GM21367 (cell line): ENCODE measurements around the gene OR3A2.
"Not testable (repeated sequence)": the region's sequence is repeated elsewhere in the genome, so short reads cannot be mapped to it uniquely, and the experiment has no call there.

Experiments
- ATAC-seq: cut with Tn5 transposase; IDR thresholded peaks from one replicate; pipeline ENCODE4 v1.9.1; 2021; ENCODE audit not compliant: unreplicated experiment

OR3A2 gene

DNA sequence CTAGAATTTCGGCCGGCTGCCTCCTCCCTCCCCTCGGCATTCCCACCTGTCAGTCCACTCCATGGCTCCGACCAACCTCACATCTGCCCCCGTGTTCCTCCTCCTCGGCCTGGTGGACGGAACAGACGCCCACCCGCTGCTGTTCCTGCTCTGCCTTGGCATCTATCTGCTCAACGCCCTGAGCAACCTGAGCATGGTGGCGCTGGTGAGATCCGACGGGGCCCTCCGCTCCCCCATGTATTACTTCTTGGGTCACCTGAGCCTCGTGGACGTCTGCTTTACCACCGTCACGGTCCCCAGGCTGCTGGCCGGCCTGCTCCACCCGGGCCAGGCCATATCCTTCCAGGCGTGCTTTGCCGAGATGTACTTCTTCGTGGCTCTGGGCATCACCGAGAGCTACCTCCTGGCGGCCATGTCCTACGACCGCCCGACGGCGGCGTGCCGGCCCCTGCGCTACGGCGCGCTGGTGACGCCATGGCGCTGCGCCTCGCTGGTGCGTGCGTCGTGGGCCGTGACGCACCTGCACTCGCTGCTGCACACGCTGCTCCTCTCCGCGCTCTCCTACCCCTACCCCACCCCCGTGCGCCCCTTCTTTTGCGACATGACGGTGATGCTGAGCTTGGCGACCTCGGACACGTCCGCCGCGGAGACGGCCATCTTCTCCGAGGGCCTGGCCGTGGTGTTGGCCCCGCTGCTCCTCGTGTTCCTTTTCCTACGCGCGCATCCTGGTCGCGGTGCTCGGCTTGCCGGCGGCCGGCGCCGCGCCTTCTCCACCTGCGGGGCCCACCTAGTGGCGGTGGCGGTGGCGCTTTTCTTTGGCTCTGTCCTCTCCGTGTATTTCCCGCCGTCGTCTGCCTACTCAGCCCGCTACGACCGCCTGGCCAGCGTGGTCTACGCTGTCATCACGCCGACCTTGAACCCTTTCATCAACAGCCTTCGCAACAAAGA is at the start of gene OR3A2:
TSS of gene OR3A2 (minus strand) at position 440 of the 948 bp plus-strand sequence.
- ATAC-seq: no peak

- ATAC-seq: no peak
These were observed 47.6 kb upstream of the OR3A2 start, which contains the start of gene OR1E2 for GRCh38 chr17:3433741-3434140. TSS of gene OR1E2 (minus strand) at chr17:3433841. CDS start at chr17:3433841, 0 bp downstream.

- not testable (repeated sequence) for ATAC-seq
These were observed 47.1 kb upstream of the OR3A2 start for GRCh38 chr17:3433215-3433614.

GRCh38 chr17:3418222-3418621 is 32.1 kb upstream of the OR3A2 start:
- ATAC-seq: no peak

GRCh38 chr17:3415610-3416009 is 29.5 kb upstream of the OR3A2 start:
- ATAC-seq: no peak

GRCh38 chr17:3412216-3412615 is 26.1 kb upstream of the OR3A2 start:
- ATAC-seq: not testable (repeated sequence)

DNA sequence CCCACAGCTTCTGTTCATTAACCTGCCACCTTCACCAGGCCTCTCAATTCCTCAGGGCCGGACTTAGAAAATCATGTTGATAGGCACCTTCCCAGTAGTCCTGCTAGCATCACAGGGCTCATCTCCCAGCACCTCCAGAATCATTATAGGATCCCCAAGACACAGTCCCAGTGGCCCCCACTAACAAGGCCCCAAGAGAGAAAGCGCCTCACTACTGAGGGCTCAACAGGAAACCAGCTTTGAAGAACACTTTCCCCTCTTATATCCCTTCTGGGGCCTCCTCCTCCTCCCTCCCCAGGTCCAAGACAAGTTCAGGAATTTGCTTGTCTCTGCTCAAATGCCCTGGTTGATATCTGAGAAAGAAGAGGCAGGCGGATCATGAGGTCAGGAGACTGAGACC is 25.0 kb upstream of the OR3A2 start, which contains the start of gene OR3A3:
TSS of gene OR3A3 (plus strand) at position 301 of the 400 bp plus-strand sequence.
- no peak for ATAC-seq

- ATAC-seq: not testable (repeated sequence)
These were observed 17.7 kb upstream of the OR3A2 start for GRCh38 chr17:3403856-3404255.

DNA sequence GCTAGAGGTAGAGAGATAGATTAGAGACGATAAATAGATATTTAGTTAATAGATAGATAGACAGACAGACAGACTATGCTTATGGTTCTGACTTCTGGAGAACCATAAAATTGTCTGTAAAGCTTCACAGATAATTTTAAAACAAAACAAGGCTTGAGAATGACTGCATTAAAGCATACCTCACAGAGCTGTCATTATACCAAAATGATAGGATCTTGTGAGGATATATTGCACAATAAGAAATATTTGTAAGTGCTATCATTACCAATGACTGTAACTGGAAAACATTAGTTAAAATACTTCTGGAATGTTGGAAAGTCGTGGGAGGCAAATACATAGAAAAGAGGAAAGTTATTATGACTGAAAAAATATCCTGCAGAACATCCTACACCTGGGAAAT is 15.7 kb upstream of the OR3A2 start:
- no peak for ATAC-seq

DNA sequence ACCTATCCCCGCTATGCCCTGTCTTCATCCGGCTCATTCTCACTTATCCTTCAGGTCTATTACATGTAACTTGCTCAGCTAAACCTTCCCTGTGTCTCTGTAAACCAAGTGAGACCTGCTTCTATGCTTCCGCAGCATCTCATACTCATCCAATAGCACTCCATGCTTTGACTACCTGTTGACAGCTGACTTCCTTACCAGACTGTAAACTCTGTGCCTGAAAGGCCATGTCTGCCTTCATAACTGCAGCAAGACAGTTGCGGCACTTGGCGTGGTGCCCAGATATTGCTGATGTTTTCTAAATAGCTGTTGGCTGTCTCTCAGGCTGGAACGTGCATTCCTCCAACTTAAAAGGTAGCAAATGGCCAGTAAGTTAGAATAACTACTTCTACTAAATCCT is 13.9 kb upstream of the OR3A2 start:
- ATAC-seq: no peak

DNA sequence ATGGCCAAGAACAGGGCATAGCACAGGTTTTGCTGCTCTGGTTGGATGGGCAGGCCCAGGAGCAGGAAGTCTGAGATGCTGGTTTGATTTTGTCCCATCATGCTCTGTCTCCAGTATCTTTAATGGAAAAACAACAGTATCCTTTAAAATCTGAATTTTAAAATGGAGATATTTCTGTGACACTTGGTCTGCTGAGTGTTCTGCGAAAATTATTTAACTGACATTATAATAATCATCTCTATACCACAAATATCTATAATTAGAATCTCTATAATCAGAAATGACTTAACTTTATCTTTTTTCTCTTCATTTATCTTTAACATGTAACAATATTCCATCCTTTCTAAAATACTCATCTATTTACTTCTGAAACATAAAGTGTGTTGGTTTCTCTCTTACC is 12.2 kb upstream of the OR3A2 start, which contains the start of gene OR1E1:
TSS of gene OR1E1 (minus strand) at position 101 of the 400 bp plus-strand sequence. CDS start at position 101, 0 bp downstream.
- no peak for ATAC-seq

GRCh38 chr17:3397801-3398200 is 11.7 kb upstream of the OR3A2 start:
- not testable (repeated sequence) for ATAC-seq

- ATAC-seq: no peak
These were observed 3.7 kb upstream of the OR3A2 start for GRCh38 chr17:3389791-3390190.

- no peak for ATAC-seq
These were observed 4.2 kb downstream of the OR3A2 start for GRCh38 chr17:3381957-3382356.

DNA sequence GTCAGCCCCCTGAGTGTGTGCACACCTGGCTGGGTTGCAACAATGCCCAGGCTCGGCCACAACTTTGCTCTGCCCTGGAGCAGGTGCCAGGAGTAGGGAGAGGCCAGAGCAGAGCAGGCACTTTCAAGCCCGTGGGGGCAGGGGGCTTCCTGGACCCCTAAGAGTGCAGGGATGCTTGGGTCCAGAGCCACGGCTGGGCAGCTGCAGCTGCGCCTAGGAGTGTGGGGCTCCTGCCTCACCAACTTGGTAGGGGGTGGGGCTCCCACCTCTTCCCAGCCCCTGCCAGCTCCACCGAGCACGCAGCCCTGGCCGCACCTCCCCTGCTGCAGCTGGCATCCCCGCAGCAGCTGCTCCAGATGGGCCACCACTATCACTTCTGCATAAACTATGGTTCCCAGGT is 7.8 kb downstream of the OR3A2 start:
- ATAC-seq: no peak

DNA sequence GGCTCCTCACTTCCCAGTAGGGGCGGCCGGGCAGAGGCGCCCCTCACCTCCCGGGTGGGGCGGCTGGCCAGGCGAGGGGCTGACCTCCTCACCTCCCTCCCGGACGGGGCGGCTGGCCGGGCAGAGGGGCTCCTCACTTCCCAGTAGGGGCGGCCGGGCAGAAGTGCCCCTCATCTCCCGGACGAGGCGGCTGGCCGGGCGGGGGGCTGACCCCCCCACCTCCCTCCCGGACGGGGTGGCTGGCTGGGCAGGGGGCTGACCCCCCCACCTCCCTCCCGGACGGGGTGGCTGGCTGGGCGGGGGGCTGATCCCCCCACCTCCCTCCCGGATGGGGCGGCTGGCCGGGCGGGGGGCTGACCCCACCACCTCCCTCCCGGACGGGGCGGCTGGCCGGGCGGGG is 14.9 kb downstream of the OR3A2 start:
- not testable (repeated sequence) for ATAC-seq

DNA sequence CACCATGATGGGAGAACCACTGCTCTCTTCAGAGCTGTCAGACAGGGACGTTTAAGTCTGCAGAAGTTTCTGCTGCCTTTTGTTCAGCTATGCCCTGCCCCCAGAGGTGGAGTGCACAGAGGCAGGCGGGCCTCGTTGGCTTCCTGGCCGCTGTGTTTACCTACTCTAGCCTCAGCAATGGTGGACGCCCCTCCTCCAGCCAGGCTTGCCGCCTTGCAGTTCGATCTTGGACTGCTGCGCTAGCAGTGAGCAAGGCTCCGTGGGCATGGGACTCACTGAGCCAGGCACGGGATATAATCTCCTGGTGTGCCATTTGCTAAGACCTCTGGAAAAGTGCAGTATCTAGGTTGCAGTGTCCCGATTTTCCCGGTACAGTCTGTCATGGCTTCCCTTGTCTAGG is 43.3 kb downstream of the OR3A2 start:
- ATAC-seq: not testable (repeated sequence)

- no peak for ATAC-seq
These were observed 50.2 kb downstream of the OR3A2 start for GRCh38 chr17:3335876-3336275.

DNA sequence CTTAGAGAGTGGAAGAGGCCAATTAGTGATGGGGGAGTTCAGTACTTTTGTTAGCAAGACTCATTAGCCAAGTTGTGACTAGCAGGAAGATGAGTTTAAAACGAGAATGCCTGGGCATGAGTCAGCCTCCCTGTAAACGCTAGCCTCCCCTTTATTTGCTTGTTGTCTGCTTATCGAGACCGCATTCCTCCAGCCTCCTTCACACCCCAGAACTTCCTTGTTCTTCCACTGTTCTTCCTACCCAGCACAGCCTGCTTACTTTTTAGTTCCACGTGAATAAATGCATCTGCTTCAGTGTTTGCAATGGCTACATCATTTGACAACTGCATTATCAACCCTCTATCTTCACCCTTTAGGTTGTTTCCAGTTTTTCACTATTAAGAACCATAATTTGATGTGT is 67.8 kb downstream of the OR3A2 start:
- ATAC-seq: no peak

GRCh38 chr17:3316836-3317235 is 69.3 kb downstream of the OR3A2 start:
- ATAC-seq: no peak

GRCh38 chr17:3308603-3309002 is 77.5 kb downstream of the OR3A2 start:
- ATAC-seq: no peak

GRCh38 chr17:3298260-3298659 is 87.8 kb downstream of the OR3A2 start, which contains the start of gene OR3A1:
TSS of gene OR3A1 (minus strand) at chr17:3298360. CDS start at chr17:3292582, 5,778 bp downstream.
- ATAC-seq: no peak
